HCT116 (cell line): Measurements from ENCODE around the gene KLHDC7A. TPM values are rescaled to one million over a fixed set of nuclear protein-coding genes. Genes with fewer than 3 reads are reported as not detected.

Source experiments
- ATAC-seq: fragments of 200-7000 bp; cut with Tn5 transposase; 2 replicates; pipeline ENCODE4 v1.9.1; 2020; ENCODE audit warnings: mild to moderate bottlenecking, moderate library complexity
- BruUV-seq: library from RNA; stranded (reverse); fragments of 400-500 nt; replicated peaks from 2 replicates; lab custom pipeline; 2021; lab: Mats Ljungman, UMichigan
- CTCF ChIA-PET: fragments of 300-600 bp; sonication (Branson Sonifier 250); formaldehyde crosslinking; loops from one replicate; lab custom pipeline; 2021; ENCODE audit warnings: antibody characterized with exemption; lab: Charles Lee
- POLR2A ChIA-PET: fragments of 300-600, 350-600 bp; sonication (Branson Sonifier 250); formaldehyde crosslinking; loops from one replicate; lab custom pipeline; 2021; ENCODE audit warnings: antibody characterized with exemption; lab: Charles Lee
- RAD21 ChIA-PET, 2 experiments: fragments of 300-600 bp; sonication (Branson Sonifier 250); formaldehyde crosslinking; loops; one replicate each; lab custom pipeline; 2023; ENCODE audit warnings: low total read pairs in 2 of 2; ENCODE audit not compliant: uncharacterized antibody in 2 of 2, unreplicated experiment in 2 of 2, low non-redundant PET in 1 of 2; lab: Charles Lee
- DNase-seq: peaks from one replicate; pipeline ENCODE4 v3.0.0-alpha.2; 2010; ENCODE audit warnings: low read depth, low spot score
- H2AFZ ChIP-seq: fragments of 200-600 bp; shearing (Covaris generic), sonication (generic); 2 replicates; pipeline ENCODE4 v1.6.1; 2017; ENCODE audit warnings: low read depth, mixed run types, mixed read lengths, antibody characterized with exemption, low read length; ENCODE audit not compliant: poor library complexity, severe bottlenecking
- H3K27ac ChIP-seq: 2 replicates; pipeline ENCODE4 v1.5.1; 2012; ENCODE audit warnings: low read depth, low read length
- H3K27me3 ChIP-seq: fragments of 200-600 bp; sonication (generic); 2 replicates; pipeline ENCODE4 v1.6.1; 2016; ENCODE audit warnings: mixed run types, low read length, mixed read lengths; ENCODE audit not compliant: insufficient read depth
- H3K36me3 ChIP-seq, 2 experiments: fragments of 200-500 bp in 1 of 2; fragments of 200-600 bp in 1 of 2; sonication (Bioruptor generic) in 1 of 2; sonication (generic) in 1 of 2; 2 replicates each; pipeline versions ENCODE4 v1.5.1 to v1.6.1; 2014 to 2016; ENCODE audit warnings: low read length in 2 of 2, inconsistent platforms in 1 of 2, mixed read lengths in 1 of 2, mixed run types in 1 of 2; ENCODE audit not compliant: insufficient read depth in 2 of 2, control insufficient read depth in 1 of 2
- H3K4me1 ChIP-seq, 2 experiments: fragments of 200-600 bp in 1 of 2; sonication (generic) in 1 of 2; 2 replicates each; pipeline versions ENCODE4 v1.5.1 to v1.6.1; 2012 to 2017; ENCODE audit warnings: low read length in 2 of 2, inconsistent platforms in 1 of 2, mild to moderate bottlenecking in 1 of 2, mixed read lengths in 1 of 2, mixed run types in 1 of 2, moderate library complexity in 1 of 2; ENCODE audit not compliant: insufficient read depth in 2 of 2, control insufficient read depth in 1 of 2
- H3K4me2 ChIP-seq: fragments of 200-600 bp; sonication (generic); 2 replicates; pipeline ENCODE4 v1.6.1; 2017; ENCODE audit warnings: mixed run types, low read length, mixed read lengths
- H3K4me3 ChIP-seq, 2 experiments: fragments of 200-600 bp in 1 of 2; sonication (generic) in 1 of 2; replicated peaks in 1 of 2; 2 replicates each; pipeline ENCODE4 v1.5.1; 2011 to 2016; ENCODE audit warnings: low read length in 2 of 2, control low read depth in 1 of 2, low read depth in 1 of 2, mild to moderate bottlenecking in 1 of 2, mixed read lengths in 1 of 2, mixed run types in 1 of 2
- H3K79me2 ChIP-seq: fragments of 200-600 bp; sonication (generic); 2 replicates; pipeline ENCODE4 v1.6.1; 2017; ENCODE audit warnings: mild to moderate bottlenecking, mixed run types, low read length, moderate library complexity, mixed read lengths; ENCODE audit not compliant: insufficient read depth
- H3K9ac ChIP-seq: fragments of 200-600 bp; sonication (generic); 2 replicates; pipeline ENCODE4 v1.6.1; 2016; ENCODE audit warnings: low read length, mixed read lengths
- H3K9me2 ChIP-seq: fragments of 200-600 bp; sonication (generic), shearing (Covaris generic); 2 replicates; pipeline ENCODE4 v1.6.1; 2017; ENCODE audit warnings: mixed run types, mild to moderate bottlenecking, moderate library complexity; ENCODE audit not compliant: insufficient read depth
- H3K9me3 ChIP-seq, 2 experiments: fragments of 200-500 bp in 1 of 2; fragments of 200-600 bp in 1 of 2; sonication (Bioruptor generic) in 1 of 2; sonication (generic) in 1 of 2; 2 replicates each; pipeline ENCODE4 v1.6.1; 2014 to 2017; ENCODE audit warnings: low read length in 2 of 2, mixed read lengths in 2 of 2, inconsistent platforms in 1 of 2, low read depth in 1 of 2, mild to moderate bottlenecking in 1 of 2, mixed run types in 1 of 2, moderate library complexity in 1 of 2; ENCODE audit not compliant: control insufficient read depth in 1 of 2, insufficient read depth in 1 of 2
- H4K20me1 ChIP-seq: fragments of 200-600 bp; sonication (generic), shearing (Covaris generic); 2 replicates; pipeline ENCODE4 v1.6.1; 2017; ENCODE audit warnings: mixed run types, mild to moderate bottlenecking, moderate library complexity; ENCODE audit not compliant: insufficient read depth
- CBX3 ChIP-seq: IDR thresholded peaks from 2 replicates; pipeline ENCODE4 v1.6.1; 2012; ENCODE audit warnings: low read depth
- EGR1 ChIP-seq: IDR thresholded peaks from 2 replicates; pipeline ENCODE4 v1.6.1; 2012; ENCODE audit warnings: low read depth
- ELF1 ChIP-seq: IDR thresholded peaks from 2 replicates; pipeline ENCODE4 v1.6.1; 2012; ENCODE audit warnings: low read depth, borderline replicate concordance
- EZH2 ChIP-seq: fragments of 200-600 bp; sonication (generic); IDR thresholded peaks from 2 replicates; pipeline ENCODE4 v1.6.1; 2017; ENCODE audit warnings: antibody characterized with exemption, mixed run types
- EZH2phosphoT487 ChIP-seq: fragments of 200-600 bp; IDR thresholded peaks from 2 replicates; pipeline ENCODE4 v1.6.1; 2018; ENCODE audit warnings: antibody characterized with exemption, borderline replicate concordance
- POLR2A ChIP-seq: IDR thresholded peaks from 2 replicates; pipeline ENCODE4 v1.7.0; 2011; ENCODE audit warnings: borderline replicate concordance; ENCODE audit not compliant: insufficient read depth, insufficient read length; ENCODE audit errors: extremely low read depth
- POLR2AphosphoS5 ChIP-seq: IDR thresholded peaks from 2 replicates; pipeline ENCODE4 v1.6.1; 2011; ENCODE audit warnings: mild to moderate bottlenecking, low read depth, low read length, moderate library complexity
- SIN3A ChIP-seq: IDR thresholded peaks from 2 replicates; pipeline ENCODE4 v1.6.1; 2012; ENCODE audit warnings: low read depth
- SRF ChIP-seq: IDR thresholded peaks from 2 replicates; pipeline ENCODE4 v1.6.1; 2012; ENCODE audit warnings: low read depth
- YY1 ChIP-seq: IDR thresholded peaks from 2 replicates; pipeline ENCODE4 v1.6.1; 2011; ENCODE audit warnings: low read length, low read depth, moderate library complexity, mild to moderate bottlenecking; ENCODE audit not compliant: insufficient replicate concordance; ENCODE audit errors: extremely low read depth
- ZFX ChIP-seq: fragments of 450-650 bp; IDR thresholded peaks from 2 replicates; pipeline ENCODE4 v1.6.1; 2017
- ZNF274 ChIP-seq: fragments of 200-500 bp; sonication (Bioruptor generic); IDR thresholded peaks from 2 replicates; pipeline ENCODE4 v1.6.1; 2014; ENCODE audit warnings: mild to moderate bottlenecking, low read depth, low read length, inconsistent platforms
- intact Hi-C: fragments of 100-400 bp; cut with micrococcal nuclease; formaldehyde crosslinking; loops from 2 replicates; pipeline ENCODE4 v1.10.0; 2022
- total RNA-seq: library from RNA; stranded (reverse); gene quantifications from one replicate; pipeline ENCODE4 v1.2.1, GENCODE V29; 2021; ENCODE audit not compliant: unreplicated experiment
- TF ChIP-seq, protein P1 (sequence below): IDR thresholded peaks from 2 replicates; pipeline ENCODE4 v1.6.1; 2012
- TF ChIP-seq, protein P2 (sequence below): IDR thresholded peaks from 2 replicates; pipeline ENCODE4 v1.6.1; 2012

Gene KLHDC7A
- total RNA-seq, 1 experiment from 2014 or later, result 0.30 TPM

DNA sequence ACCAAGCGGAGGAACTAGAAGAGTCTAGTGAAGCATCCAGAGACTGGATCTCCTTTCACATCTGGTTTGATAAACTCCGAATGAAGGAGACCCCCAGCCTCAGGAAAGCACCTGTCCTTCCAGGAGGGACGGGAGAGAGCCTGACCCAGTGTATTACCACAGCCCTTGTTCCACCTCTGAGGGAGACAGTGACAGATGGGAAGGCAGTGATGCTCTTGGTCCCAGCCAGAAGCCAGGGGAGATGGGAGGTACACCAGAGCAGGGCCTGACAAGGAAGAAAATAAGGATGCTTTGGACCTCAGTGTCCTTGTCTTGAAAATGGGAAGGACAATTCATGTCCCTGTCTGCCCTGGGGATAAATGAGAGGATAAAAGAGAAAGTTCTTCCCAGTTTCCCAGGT is 3.5 kb downstream of the KLHDC7A start:
- H3K27ac ChIP-seq, result no peak overlapping the region
- BruUV-seq, result no TSS peak
- intact Hi-C loops, result no loop called here

DNA sequence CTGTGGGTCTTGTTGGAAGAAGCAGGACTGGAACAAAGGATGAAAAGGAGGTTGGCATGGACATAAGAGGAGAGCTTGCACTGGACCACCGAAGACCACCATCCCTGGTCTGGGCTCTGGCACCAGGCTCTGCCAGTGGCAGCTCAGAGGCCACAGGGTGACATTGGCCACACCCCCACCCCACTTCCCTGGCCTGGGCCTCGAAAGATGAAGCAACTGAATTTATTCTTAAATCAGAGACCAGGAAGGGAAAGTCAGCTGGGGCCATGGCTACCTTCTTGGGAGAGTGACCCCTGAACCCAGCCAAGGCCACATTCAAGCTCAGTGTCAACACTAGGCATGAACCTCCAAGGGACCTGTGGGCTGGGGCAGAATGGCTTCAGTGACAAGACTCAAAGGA is 4.0 kb downstream of the KLHDC7A start:
- intact Hi-C loops, result no loop called here
- no peak overlapping the region for H3K9ac ChIP-seq
- peaks cover 17% of the 10 kb centered on the region in 2 experiments for H3K4me1 ChIP-seq
- no TSS peak for BruUV-seq
- no peak for TF ChIP-seq SRF
- no peak for TF ChIP-seq EGR1
- TF ChIP-seq, protein P1, sequence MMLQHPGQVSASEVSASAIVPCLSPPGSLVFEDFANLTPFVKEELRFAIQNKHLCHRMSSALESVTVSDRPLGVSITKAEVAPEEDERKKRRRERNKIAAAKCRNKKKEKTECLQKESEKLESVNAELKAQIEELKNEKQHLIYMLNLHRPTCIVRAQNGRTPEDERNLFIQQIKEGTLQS, result no peak
- TF ChIP-seq POLR2A, result no peak
- TF ChIP-seq, protein P2, sequence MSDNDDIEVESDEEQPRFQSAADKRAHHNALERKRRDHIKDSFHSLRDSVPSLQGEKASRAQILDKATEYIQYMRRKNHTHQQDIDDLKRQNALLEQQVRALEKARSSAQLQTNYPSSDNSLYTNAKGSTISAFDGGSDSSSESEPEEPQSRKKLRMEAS, result no peak
- TF ChIP-seq YY1, result no peak
- TF ChIP-seq EZH2phosphoT487, result no peak
- TF ChIP-seq ELF1, result no peak
- no peak for TF ChIP-seq POLR2AphosphoS5
- TF ChIP-seq SIN3A, result no peak
- DNase-seq, result no peak
- no peak overlapping the region for H3K4me3 ChIP-seq
- H3K4me2 ChIP-seq, result no peak overlapping the region
- RAD21 ChIA-PET, result no interaction called here
- POLR2A ChIA-PET, result no interaction called here
- H3K9me2 ChIP-seq, result no peaks in the 10 kb centered on the region
- CTCF ChIA-PET, result no interaction called here
- no peaks in the 10 kb centered on the region for H3K79me2 ChIP-seq
- no peaks in the 10 kb centered on the region for H3K36me3 ChIP-seq
- H3K27ac ChIP-seq, result no peak overlapping the region
- H4K20me1 ChIP-seq, result no peaks in the 10 kb centered on the region
- no peaks in the 10 kb centered on the region for H3K9me3 ChIP-seq
- ATAC-seq, result no peak
- no peak overlapping the region for H2AFZ ChIP-seq
- H3K27me3 ChIP-seq, result no peaks in the 10 kb centered on the region

More for the DNA sequence above, 3.5 kb downstream of the KLHDC7A start:
- Histone ChIP-seq H3K9me2 (no peaks in the 10 kb centered on the region), H2AFZ (no peak overlapping the region), H3K4me1 (peaks cover 17% of the 10 kb centered on the region in 2 experiments), H3K36me3 (no peaks in the 10 kb centered on the region), H3K4me2 (no peak overlapping the region), H3K9me3 (no peaks in the 10 kb centered on the region), H3K4me3 (no peak overlapping the region), H4K20me1 (no peaks in the 10 kb centered on the region), H3K27me3 (no peaks in the 10 kb centered on the region), H3K9ac (no peak overlapping the region), H3K79me2 (no peaks in the 10 kb centered on the region)
- ChIA-PET RAD21 (no interaction called here), CTCF (no interaction called here), POLR2A (no interaction called here)
- ATAC-seq (no peak), DNase-seq (no peak)
- TF ChIP-seq EZH2 (no peak), ZNF274 (no peak), ZFX (no peak), CBX3 (no peak)
- TF ChIP-seq, protein P2, result no peak
- TF ChIP-seq, protein P1, result no peak
